ACHN (cell line): ENCODE data around the gene PTBP3.
A peak's percentile ranks its signal among the peaks of the same experiment; 100 is the strongest.

ENCODE experiments used
- DNase-seq: peaks from one replicate; pipeline ENCODE4 v3.0.0-alpha.2; 2015
- in situ Hi-C: cut with HindIII; loops from 2 replicates; pipeline ENCODE4 v1.10.0; 2017; ENCODE audit warnings: low sequenced_read_pairs, low pct_ligation_motif_present, low pct_unique_long_range_greater_than_20kb

PTBP3 gene

GRCh38 chr9:112364761-112365160 is 31.3 kb upstream of the PTBP3 start:
- in situ Hi-C loops = no loop called here
- no peak for DNase-seq

GRCh38 chr9:112361601-112362000 is 28.2 kb upstream of the PTBP3 start:
- DNase-seq = peak; percentile 51
- in situ Hi-C loops = no loop called here

- in situ Hi-C loops = no loop called here
- no peak for DNase-seq
Observed at GRCh38 chr9:112360047-112360804, 26.8 kb upstream of the PTBP3 start.

- in situ Hi-C loops = no loop called here
- DNase-seq = no peak
Observed at GRCh38 chr9:112355427-112355897, 22.0 kb upstream of the PTBP3 start.

GRCh38 chr9:112354081-112354743 is 20.8 kb upstream of the PTBP3 start:
- in situ Hi-C loops = no loop called here
- no peak for DNase-seq

GRCh38 chr9:112352209-112352608 is 18.8 kb upstream of the PTBP3 start:
- in situ Hi-C loops = no loop called here
- no peak for DNase-seq

GRCh38 chr9:112351184-112351583 is 17.8 kb upstream of the PTBP3 start:
- no peak for DNase-seq

GRCh38 chr9:112349008-112349333 is 15.6 kb upstream of the PTBP3 start:
- DNase-seq = no peak
- in situ Hi-C loops = no loop called here

More at GRCh38 chr9:112351184-112351583, 17.8 kb upstream of the PTBP3 start:
- in situ Hi-C loops = no loop called here

GRCh38 chr9:112348257-112349007 is 15.0 kb upstream of the PTBP3 start:
- DNase-seq = peak; percentile 73
- in situ Hi-C loops = no loop called here

GRCh38 chr9:112341730-112342129 is 8.3 kb upstream of the PTBP3 start:
- peak; percentile 34 for DNase-seq
- in situ Hi-C loops = no loop called here

GRCh38 chr9:112339886-112340285 is 6.5 kb upstream of the PTBP3 start:
- DNase-seq = no peak
- in situ Hi-C loops = no loop called here

- in situ Hi-C loops = no loop called here
- peak; percentile 13 for DNase-seq
Observed at GRCh38 chr9:112338561-112338960, 5.1 kb upstream of the PTBP3 start.

GRCh38 chr9:112337547-112337946 is 4.1 kb upstream of the PTBP3 start:
- in situ Hi-C loops = no loop called here
- DNase-seq = no peak

GRCh38 chr9:112334432-112334841 is 1.0 kb upstream of the PTBP3 start:
- peak; percentile 31 for DNase-seq
- in situ Hi-C loops = no loop called here

- in situ Hi-C loops = no loop called here
- peak; percentile 92 for DNase-seq
Observed at GRCh38 chr9:112333639-112334431, 416 bp upstream of the PTBP3 start.

- DNase-seq = no peak
- in situ Hi-C loops = no loop called here
Observed at GRCh38 chr9:112332674-112332976, 794 bp downstream of the PTBP3 start.

- in situ Hi-C loops = no loop called here
- DNase-seq = peak; percentile 10
Observed at GRCh38 chr9:112332214-112332613, 1.2 kb downstream of the PTBP3 start.

- DNase-seq = peak; percentile 13
- in situ Hi-C loops = no loop called here
Observed at GRCh38 chr9:112331674-112331952, 1.8 kb downstream of the PTBP3 start.

GRCh38 chr9:112328545-112328944 is 4.9 kb downstream of the PTBP3 start:
- in situ Hi-C loops = no loop called here
- DNase-seq = no peak
